Progenitor cell of endocrine pancreas (in vitro differentiated cells): ENCODE data around the gene ATP5F1D. TPM values are rescaled to one million over a fixed set of nuclear protein-coding genes. Genes with fewer than 3 reads are reported as not detected.
A peak's percentile ranks its signal among the peaks of the same experiment; 100 is the strongest.

Experiments used
- DNase-seq: peaks from one replicate; pipeline ENCODE4 v3.0.0; 2021; ENCODE audit warnings: low spot score; ENCODE audit not compliant: unreplicated experiment
- H3K27ac Mint-ChIP-seq: 2 replicates; pipeline ENCODE4 v1.8.0; 2021; ENCODE audit warnings: mild to moderate bottlenecking, moderate library complexity, mixed read lengths
- H3K27me3 Mint-ChIP-seq: 2 replicates; pipeline ENCODE4 v1.8.0; 2021; ENCODE audit warnings: mixed read lengths
- H3K36me3 Mint-ChIP-seq: 2 replicates; pipeline ENCODE4 v1.8.0; 2022; ENCODE audit warnings: mixed read lengths; ENCODE audit not compliant: insufficient read depth
- H3K4me1 Mint-ChIP-seq: 2 replicates; pipeline ENCODE4 v1.8.0; 2021; ENCODE audit warnings: low read depth, mixed read lengths
- H3K4me3 Mint-ChIP-seq: 2 replicates; pipeline ENCODE4 v1.8.0; 2021; ENCODE audit warnings: low read depth, mild to moderate bottlenecking, moderate library complexity, mixed read lengths
- H3K9me3 Mint-ChIP-seq: 2 replicates; pipeline ENCODE4 v1.8.0; 2021; ENCODE audit warnings: low read depth, mixed read lengths
- total RNA-seq: library from RNA; stranded (reverse); gene quantifications from 2 replicates; pipeline ENCODE4 v1.2.1, GENCODE V29; 2021
- TF ChIP-seq, protein P1 (sequence below): fragments of 200-600 bp; sonication (generic); IDR thresholded peaks from one replicate; pipeline ENCODE4 v1.5.0; 2021; ENCODE audit warnings: antibody characterized with exemption, mild to moderate bottlenecking; ENCODE audit not compliant: unreplicated experiment

ATP5F1D gene
- total RNA-seq, 1 donor from 2014 or later = 107 TPM

DNA sequence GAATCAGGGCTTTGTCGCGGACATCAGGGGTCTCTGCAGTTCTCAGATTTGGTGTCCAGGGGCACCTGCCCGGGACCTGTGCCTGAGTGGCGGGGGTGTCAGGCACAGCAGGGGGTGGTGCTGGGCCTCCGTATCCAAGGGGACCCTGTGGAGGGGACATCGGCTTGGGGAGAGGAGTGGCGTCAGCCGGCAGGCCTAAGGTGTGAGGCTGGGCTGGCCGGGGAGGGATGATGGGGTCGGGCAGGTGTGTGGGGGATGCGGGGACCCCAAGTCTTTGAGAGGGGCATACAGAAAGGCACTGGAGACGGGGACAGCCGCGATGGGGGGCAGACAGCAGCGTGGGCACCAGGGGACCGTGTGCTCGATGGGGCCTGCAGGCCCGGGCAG is 46.7 kb downstream of the ATP5F1D start:
- H3K27ac Mint-ChIP-seq = no peak overlapping the region
- peaks cover 2% of the 10 kb centered on the region for H3K27me3 Mint-ChIP-seq
- H3K9me3 Mint-ChIP-seq = no peaks in the 10 kb centered on the region
- peak overlapping the region; percentile 37 for H3K4me3 Mint-ChIP-seq
- TF ChIP-seq, protein P1, sequence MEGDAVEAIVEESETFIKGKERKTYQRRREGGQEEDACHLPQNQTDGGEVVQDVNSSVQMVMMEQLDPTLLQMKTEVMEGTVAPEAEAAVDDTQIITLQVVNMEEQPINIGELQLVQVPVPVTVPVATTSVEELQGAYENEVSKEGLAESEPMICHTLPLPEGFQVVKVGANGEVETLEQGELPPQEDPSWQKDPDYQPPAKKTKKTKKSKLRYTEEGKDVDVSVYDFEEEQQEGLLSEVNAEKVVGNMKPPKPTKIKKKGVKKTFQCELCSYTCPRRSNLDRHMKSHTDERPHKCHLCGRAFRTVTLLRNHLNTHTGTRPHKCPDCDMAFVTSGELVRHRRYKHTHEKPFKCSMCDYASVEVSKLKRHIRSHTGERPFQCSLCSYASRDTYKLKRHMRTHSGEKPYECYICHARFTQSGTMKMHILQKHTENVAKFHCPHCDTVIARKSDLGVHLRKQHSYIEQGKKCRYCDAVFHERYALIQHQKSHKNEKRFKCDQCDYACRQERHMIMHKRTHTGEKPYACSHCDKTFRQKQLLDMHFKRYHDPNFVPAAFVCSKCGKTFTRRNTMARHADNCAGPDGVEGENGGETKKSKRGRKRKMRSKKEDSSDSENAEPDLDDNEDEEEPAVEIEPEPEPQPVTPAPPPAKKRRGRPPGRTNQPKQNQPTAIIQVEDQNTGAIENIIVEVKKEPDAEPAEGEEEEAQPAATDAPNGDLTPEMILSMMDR = no peak
- DNase-seq = no peak
- no peaks in the 10 kb centered on the region for H3K36me3 Mint-ChIP-seq
- peaks cover 9% of the 10 kb centered on the region for H3K4me1 Mint-ChIP-seq

DNA sequence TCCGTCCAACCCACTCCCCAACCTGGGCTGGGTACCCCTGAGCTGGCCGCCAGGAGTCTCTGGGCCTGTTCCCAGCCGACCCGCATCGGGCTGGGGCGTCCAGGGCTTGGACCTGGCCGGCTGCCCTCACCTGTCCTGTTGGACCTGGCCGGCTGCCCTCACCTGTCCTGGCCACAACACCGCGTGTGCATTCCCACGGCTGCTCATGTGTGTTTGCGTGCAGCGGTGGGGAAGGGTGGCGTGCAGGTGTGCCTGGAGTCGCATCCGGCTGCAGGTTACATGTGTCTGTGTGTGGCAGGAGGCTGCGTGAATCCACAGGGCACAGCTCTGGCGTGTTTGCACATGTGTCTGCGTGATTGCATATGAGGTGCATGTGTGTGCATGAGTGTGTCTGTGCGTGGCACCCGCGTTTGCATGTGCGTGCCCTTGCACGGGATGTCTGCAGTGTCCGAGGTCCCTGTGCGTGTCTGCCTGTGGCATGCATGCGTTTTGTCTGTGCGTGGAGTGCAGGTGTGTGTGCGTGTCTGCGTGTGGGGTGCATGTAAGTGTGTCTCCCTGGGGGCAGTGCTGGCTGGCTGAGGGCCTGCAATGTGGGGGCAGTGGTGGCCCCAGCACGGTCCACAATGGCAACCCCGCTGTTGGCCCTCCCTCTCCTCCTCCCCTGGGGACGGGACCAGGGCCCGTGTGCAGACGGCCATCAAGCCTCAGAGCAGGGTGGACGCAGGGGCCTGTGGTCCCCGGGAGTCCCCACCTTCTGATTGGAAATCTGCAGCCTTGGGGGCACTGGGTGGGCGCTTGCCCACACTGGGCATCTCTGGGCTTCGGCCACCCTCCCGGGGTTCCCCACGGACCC is 47.5 kb downstream of the ATP5F1D start:
- TF ChIP-seq, protein P1 = no peak
- Mint-ChIP-seq H3K9me3 (no peaks in the 10 kb centered on the region), H3K27ac (no peak overlapping the region), H3K4me3 (no peak overlapping the region), H3K27me3 (peaks cover 2% of the 10 kb centered on the region), H3K4me1 (peaks cover 9% of the 10 kb centered on the region), H3K36me3 (no peaks in the 10 kb centered on the region)
- DNase-seq = no peak

DNA sequence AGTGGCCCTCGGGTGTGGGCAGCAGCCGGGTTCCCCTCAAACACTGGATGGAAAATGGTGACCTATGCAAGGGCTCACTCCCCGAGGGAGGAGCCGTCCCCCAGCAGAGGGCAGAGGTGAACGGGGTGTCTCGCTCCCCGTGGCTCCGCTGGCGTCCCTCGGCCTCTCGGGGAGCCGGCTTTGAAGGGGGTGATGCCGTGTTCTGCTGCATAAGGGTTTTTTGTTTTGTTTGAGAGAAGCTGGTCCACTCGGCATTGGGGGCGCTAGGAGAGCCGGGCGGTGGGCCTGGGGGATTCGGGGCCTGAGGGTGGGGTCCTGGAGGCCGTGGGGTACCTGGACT is 48.1 kb downstream of the ATP5F1D start:
- Mint-ChIP-seq H3K4me3 (no peak overlapping the region), H3K9me3 (no peaks in the 10 kb centered on the region), H3K4me1 (peaks cover 5% of the 10 kb centered on the region), H3K27ac (no peak overlapping the region), H3K36me3 (no peaks in the 10 kb centered on the region), H3K27me3 (peaks cover 2% of the 10 kb centered on the region)
- TF ChIP-seq, protein P1 = no peak
- DNase-seq = no peak

DNA sequence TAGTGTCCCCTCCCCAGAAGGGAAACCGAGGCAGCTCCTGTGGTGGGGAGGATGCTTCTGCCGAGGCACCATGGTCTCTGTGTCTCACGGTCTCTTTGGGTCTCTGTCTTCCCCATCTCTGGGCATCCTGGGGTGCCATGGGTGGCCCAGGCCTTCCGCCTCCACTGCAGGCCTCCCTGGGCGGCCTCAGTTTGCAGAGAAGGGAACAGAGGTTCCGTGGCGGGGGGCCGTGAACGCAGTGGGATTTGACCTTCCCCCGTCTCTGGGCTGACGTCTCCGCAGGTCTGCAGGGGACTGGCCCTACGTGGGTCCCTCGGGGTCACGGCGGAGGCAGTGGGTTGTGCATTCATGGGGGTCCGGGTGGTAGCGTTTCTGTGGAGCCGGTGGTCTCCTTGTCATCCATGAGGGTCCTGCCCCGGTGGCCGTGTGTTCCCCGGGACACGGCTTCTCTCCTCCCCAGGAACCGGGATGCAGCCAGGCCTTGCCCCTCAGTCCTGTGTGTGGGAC is 48.7 kb downstream of the ATP5F1D start:
- Mint-ChIP-seq H3K36me3 (no peaks in the 10 kb centered on the region), H3K27me3 (no peaks in the 10 kb centered on the region)
- DNase-seq = no peak

More for the DNA sequence above, 48.7 kb downstream of the ATP5F1D start:
- Mint-ChIP-seq H3K27ac (no peak overlapping the region), H3K4me3 (no peak overlapping the region), H3K4me1 (peaks cover 2% of the 10 kb centered on the region), H3K9me3 (no peaks in the 10 kb centered on the region)
- TF ChIP-seq, protein P1 = no peak
